Ascending aorta (tissue), 2 donors: Measurements from ENCODE around the gene TRIM14. TPM values are rescaled to one million over a fixed set of nuclear protein-coding genes. Genes with fewer than 3 reads are reported as not detected.

Experiments used
- DNase-seq, 2 donors: peaks; one replicate each; pipeline ENCODE4 v3.0.0-alpha.2; 2019; ENCODE audit warnings: low spot score in 2 of 2
- H3K27ac ChIP-seq, 2 donors: fragments of 200-600 bp; sonication (generic); one replicate each; pipeline ENCODE4 v1.5.1; 2016 to 2017; ENCODE audit warnings: mild to moderate bottlenecking in 1 of 2
- H3K27me3 ChIP-seq: fragments of 200-600 bp; sonication (generic); one replicate; pipeline ENCODE4 v1.5.1; 2017
- H3K36me3 ChIP-seq, 2 donors: fragments of 200-600 bp; sonication (generic); one replicate each; pipeline ENCODE4 v1.5.1; 2016
- H3K4me1 ChIP-seq, 2 donors: fragments of 200-600 bp; sonication (generic); one replicate each; pipeline ENCODE4 v1.5.1; 2016 to 2017; ENCODE audit warnings: mild to moderate bottlenecking in 1 of 2
- H3K4me3 ChIP-seq, 2 donors: fragments of 200-600 bp; sonication (generic); one replicate each; pipeline ENCODE4 v1.5.1; 2016 to 2017; ENCODE audit warnings: mild to moderate bottlenecking in 1 of 2
- H3K9me3 ChIP-seq, 2 donors: fragments of 200-600 bp; sonication (generic); one replicate each; pipeline ENCODE4 v1.5.1; 2016
- CTCF ChIP-seq, 3 experiments: fragments of 200-600 bp in 2 of 3; fragments of 450-650 bp in 1 of 3; sonication (generic) in 2 of 3; IDR thresholded peaks; one replicate each; pipeline ENCODE4 v1.5.1; 2016 to 2019; ENCODE audit warnings: antibody characterized with exemption in 3 of 3, mild to moderate bottlenecking in 1 of 3, moderate library complexity in 1 of 3
- intact Hi-C: fragments of 100-400 bp; cut with DNase I; formaldehyde crosslinking; loops from one replicate; pipeline ENCODE4 v1.15.1; 2023
- total RNA-seq: library from RNA; depleted of rRNA; stranded (reverse); fragments of >200 nt; gene quantifications from one replicate; pipeline ENCODE4 v1.1.0, GENCODE V29; 2016

TRIM14 gene
- total RNA-seq, 1 donor from 2014 or later: 16.1 TPM

- no peak for TF ChIP-seq CTCF (IDR thresholded peaks at IDR 0.05)
- Histone ChIP-seq H3K4me3 (no peak overlapping the region), H3K9me3 (no peaks in the 10 kb centered on the region), H3K27me3 (no peaks in the 10 kb centered on the region), H3K36me3 (peaks cover 0 to 5% of the 10 kb centered on the region in 2 donors), H3K4me1 (no peaks in the 10 kb centered on the region), H3K27ac (no peak overlapping the region)
- no peak for DNase-seq
- intact Hi-C loops: no loop called here
Observed at GRCh38 chr9:98159790-98160189, 40.8 kb upstream of the TRIM14 start.

- Histone ChIP-seq H3K4me1 (no peaks in the 10 kb centered on the region), H3K36me3 (peaks cover 0 to 5% of the 10 kb centered on the region in 2 donors), H3K27ac (no peak overlapping the region), H3K4me3 (no peak overlapping the region), H3K9me3 (no peaks in the 10 kb centered on the region), H3K27me3 (no peaks in the 10 kb centered on the region)
- TF ChIP-seq CTCF (IDR thresholded peaks at IDR 0.05): no peak
- DNase-seq: no peak
- intact Hi-C loops: no loop called here
Observed at GRCh38 chr9:98159301-98159700, 40.3 kb upstream of the TRIM14 start.

- Histone ChIP-seq H3K4me3 (no peak overlapping the region), H3K4me1 (no peaks in the 10 kb centered on the region), H3K36me3 (peaks cover 0 to 5% of the 10 kb centered on the region in 2 donors), H3K9me3 (no peaks in the 10 kb centered on the region), H3K27ac (no peak overlapping the region), H3K27me3 (no peaks in the 10 kb centered on the region)
- TF ChIP-seq CTCF (IDR thresholded peaks at IDR 0.05): no peak
- DNase-seq: no peak
- intact Hi-C loops: no loop called here
Observed at GRCh38 chr9:98158071-98158831, 39.2 kb upstream of the TRIM14 start.

GRCh38 chr9:98157372-98157771 lies 38.4 kb upstream of the TRIM14 start:
- H3K36me3 ChIP-seq: peaks cover 0 to 5% of the 10 kb centered on the region in 2 donors
- intact Hi-C loops: no loop called here
- no peaks in the 10 kb centered on the region for H3K9me3 ChIP-seq
- DNase-seq: no peak
- no peak for TF ChIP-seq CTCF (IDR thresholded peaks at IDR 0.05)
- H3K27me3 ChIP-seq: no peaks in the 10 kb centered on the region
- no peak overlapping the region for H3K4me3 ChIP-seq
- H3K27ac ChIP-seq: no peak overlapping the region
- no peaks in the 10 kb centered on the region for H3K4me1 ChIP-seq

GRCh38 chr9:98154678-98155077 lies 35.7 kb upstream of the TRIM14 start:
- Histone ChIP-seq H3K27me3 (no peaks in the 10 kb centered on the region), H3K36me3 (peaks cover 0 to 5% of the 10 kb centered on the region in 2 donors), H3K27ac (no peak overlapping the region), H3K4me1 (no peaks in the 10 kb centered on the region), H3K4me3 (no peak overlapping the region), H3K9me3 (no peaks in the 10 kb centered on the region)
- DNase-seq: no peak
- intact Hi-C loops: no loop called here
- no peak for TF ChIP-seq CTCF (IDR thresholded peaks at IDR 0.05)
